CD4-positive, alpha-beta T cell (primary cell): ENCODE measurements around the gene SPATA24. TPM values are rescaled to one million over a fixed set of nuclear protein-coding genes. Genes with fewer than 3 reads are reported as not detected.
A peak's percentile ranks its signal among the peaks of the same experiment; 100 is the strongest.

Experiments used
- ATAC-seq: fragments of 200-7000 bp; cut with Tn5 transposase; one replicate; pipeline ENCODE4 v1.10.0; 2022; ENCODE audit warnings: mild to moderate bottlenecking; ENCODE audit not compliant: poor library complexity
- CTCF ChIA-PET: fragments of 350-600 bp; sonication (Branson Sonifier 250); formaldehyde crosslinking; loops from one replicate; lab custom pipeline; 2021; ENCODE audit warnings: antibody characterized with exemption, inconsistent platforms; lab: Charles Lee
- POLR2A ChIA-PET: fragments of 350-600 bp; sonication (Branson Sonifier 250); formaldehyde crosslinking; loops from one replicate; lab custom pipeline; 2021; ENCODE audit warnings: antibody characterized with exemption, inconsistent platforms; lab: Charles Lee
- DNase-seq, 14 experiments: peaks; one replicate each; pipeline ENCODE4 v3.0.0-alpha.2; 2013 to 2020; ENCODE audit warnings: mixed read lengths in 2 of 14
- H3K27ac ChIP-seq, 2 donors: one replicate each; pipeline versions ENCODE4 v1.5.1 to v1.7.0; 2013; ENCODE audit warnings: low read length in 2 of 2, low read depth in 1 of 2, mild to moderate bottlenecking in 1 of 2
- H3K27me3 ChIP-seq, 2 experiments: 1 replicate in 1 of 2; 2 replicates in 1 of 2; pipeline versions ENCODE4 v1.6.1 to v1.7.0; 2013; ENCODE audit warnings: low read length in 2 of 2, control low read depth in 1 of 2, mild to moderate bottlenecking in 1 of 2, moderate library complexity in 1 of 2; ENCODE audit not compliant: insufficient read depth in 2 of 2, control insufficient read depth in 1 of 2
- H3K36me3 ChIP-seq: one replicate; pipeline ENCODE4 v1.6.1; 2013; ENCODE audit warnings: low read length, control low read depth; ENCODE audit not compliant: insufficient read depth
- H3K4me1 ChIP-seq: one replicate; pipeline ENCODE4 v1.6.1; 2013; ENCODE audit warnings: low read length, control low read depth; ENCODE audit not compliant: insufficient read depth
- H3K4me3 ChIP-seq: one replicate; pipeline ENCODE4 v1.5.1; 2013; ENCODE audit warnings: mild to moderate bottlenecking, low read length, moderate library complexity
- H3K9me3 ChIP-seq, 2 experiments: 1 replicate in 1 of 2; 2 replicates in 1 of 2; pipeline versions ENCODE4 v1.6.1 to v1.7.0; 2013; ENCODE audit warnings: low read length in 2 of 2, mild to moderate bottlenecking in 2 of 2, control low read depth in 1 of 2, moderate library complexity in 1 of 2; ENCODE audit not compliant: control insufficient read depth in 1 of 2, insufficient read depth in 1 of 2
- H3K27ac Mint-ChIP-seq: one replicate; pipeline ENCODE4 v1.8.0; 2020; ENCODE audit warnings: mixed read lengths
- H3K27me3 Mint-ChIP-seq: one replicate; pipeline ENCODE4 v1.8.0; 2021; ENCODE audit warnings: mixed read lengths
- H3K36me3 Mint-ChIP-seq: one replicate; pipeline ENCODE4 v1.8.0; 2021; ENCODE audit warnings: low read depth, mixed read lengths
- H3K4me1 Mint-ChIP-seq: one replicate; pipeline ENCODE4 v1.8.0; 2021; ENCODE audit warnings: low read depth, mixed read lengths
- H3K4me3 Mint-ChIP-seq: one replicate; pipeline ENCODE4 v1.8.0; 2020; ENCODE audit warnings: mild to moderate bottlenecking, mixed read lengths
- H3K9me3 Mint-ChIP-seq: one replicate; pipeline ENCODE4 v1.8.0; 2020; ENCODE audit warnings: mixed read lengths
- CTCF ChIP-seq: fragments of 200-600 bp; IDR thresholded peaks from one replicate; pipeline ENCODE4 v1.8.0; 2022; ENCODE audit warnings: antibody characterized with exemption, mild to moderate bottlenecking
- intact Hi-C, 2 experiments: fragments of 100-400 bp; cut with DNase I in 1 of 2; cut with micrococcal nuclease in 1 of 2; formaldehyde crosslinking; loops; one replicate each; pipeline versions ENCODE4 v1.15.1 to v1.9.0; 2023 to 2025; cut with DNase I, micrococcal nuclease
- total RNA-seq, 174 experiments: library from RNA in 2 of 174; stranded (reverse) in 2 of 174; gene quantifications; one replicate each; pipeline ENCODE4 v1.2.3 and lab custom pipeline; 2021 to 2026

SPATA24 gene
- total RNA-seq, 2 experiments from 2014 or later = 3.0 to 3.9 TPM

- CTCF ChIA-PET = interaction anchor here (0.8 to 5.1 kb wide), 7 partner anchors 9 to 75 kb away, joined by 3 to 29 read pairs (median 4); partner anchors contain the start of gene STING1
- peak within 1 kb of the TSS; percentile 96 for H3K27ac Mint-ChIP-seq
- H3K9me3 Mint-ChIP-seq = no peaks in the 10 kb centered on the region
- H3K27me3 ChIP-seq = no peaks in the 10 kb centered on the region
- DNase-seq (peak; percentile 79 to 94 (median 88)), ATAC-seq (peak; percentile 81)
- peak within 1 kb of the TSS; percentile 98 for H3K4me3 Mint-ChIP-seq
- no peaks in the 10 kb centered on the region for H3K27me3 Mint-ChIP-seq
- peak within 1 kb of the TSS; percentile 89 for H3K4me3 ChIP-seq
- no peaks in the 10 kb centered on the region for H3K9me3 ChIP-seq
- intact Hi-C loops = loop anchor here (1.0 to 5.0 kb wide), 5 partner anchors 19 to 122 kb away; partner anchors contain the start of genes SMIM33 (in 1 of the 2), SPATA24 (in 1 of the 2), STING1 (in 1 of the 2) and UBE2D2 (in 1 of the 2)
- POLR2A ChIA-PET = interaction anchor here (0.6 to 5.2 kb wide), 28 partner anchors 9 to 1226 kb away, joined by 3 to 74 read pairs (median 8); partner anchors contain the start of genes KDM3B, MATR3, PAIP2 and SMIM33
- peaks cover 31% of the 10 kb centered on the region for H3K4me1 ChIP-seq
- H3K4me1 Mint-ChIP-seq = peaks cover 51% of the 10 kb centered on the region
- H3K36me3 ChIP-seq = no peaks in the 10 kb centered on the region
- no peak for TF ChIP-seq CTCF
- peak within 1 kb of the TSS; percentile 95 to 99 for H3K27ac ChIP-seq
- peaks cover 19% of the 10 kb centered on the region for H3K36me3 Mint-ChIP-seq
Observed at GRCh38 chr5:139439013-139439903, 35.4 kb upstream of the SPATA24 start, which contains the start of gene DNAJC18. Gene DNAJC18, minus strand, starts transcription at chr5:139439525. Its CDS starts 80 bp downstream, at chr5:139439445.

- Histone ChIP-seq H3K27me3 (no peaks in the 10 kb centered on the region), H3K9me3 (no peaks in the 10 kb centered on the region), H3K4me1 (peaks cover 25% of the 10 kb centered on the region), H3K27ac (peak overlapping the region in 1 of 2 donors; percentile 3), H3K36me3 (no peaks in the 10 kb centered on the region), H3K4me3 (peak overlapping the region; percentile 89)
- H3K27me3 Mint-ChIP-seq = no peaks in the 10 kb centered on the region
- no peak for TF ChIP-seq CTCF
- ChIA-PET POLR2A (interaction anchor here (0.9 to 5.2 kb wide), 22 partner anchors 8 to 166 kb away, joined by 3 to 74 read pairs (median 8); partner anchors contain the start of genes MATR3, PAIP2, SMIM33 and SPATA24), CTCF (interaction anchor here (0.8 to 5.1 kb wide), 4 partner anchors 16 to 75 kb away, joined by 4 to 29 read pairs (median 10); partner anchors contain the start of gene STING1)
- no peaks in the 10 kb centered on the region for H3K9me3 Mint-ChIP-seq
- ATAC-seq (no peak), DNase-seq (no peak)
- intact Hi-C loops = loop anchor here (1.0 to 5.0 kb wide), 5 partner anchors 20 to 123 kb away; partner anchors contain the start of genes SMIM33 (in 1 of the 2), SPATA24 (in 1 of the 2), STING1 (in 1 of the 2) and UBE2D2 (in 1 of the 2)
- H3K4me3 Mint-ChIP-seq = peak overlapping the region; percentile 98
- H3K4me1 Mint-ChIP-seq = peaks cover 45% of the 10 kb centered on the region
- H3K36me3 Mint-ChIP-seq = peaks cover 19% of the 10 kb centered on the region
- H3K27ac Mint-ChIP-seq = peak overlapping the region; percentile 96
Observed at GRCh38 chr5:139438707-139439012, 34.8 kb upstream of the SPATA24 start.

- Histone ChIP-seq H3K36me3 (no peaks in the 10 kb centered on the region), H3K27ac (no peak overlapping the region), H3K27me3 (no peaks in the 10 kb centered on the region), H3K4me3 (no peak overlapping the region), H3K4me1 (peaks cover 18% of the 10 kb centered on the region), H3K9me3 (no peaks in the 10 kb centered on the region)
- intact Hi-C loops = loop anchor here in 1 of 2 experiments (5.0 kb wide), 1 partner anchor 37 kb away; the partner anchor contains the start of gene SMIM33
- CTCF ChIA-PET = interaction anchor here (1.0 to 5.1 kb wide), 2 partner anchors 13 to 45 kb away, joined by 3 to 29 read pairs; no protein-coding TSS in a partner anchor
- DNase-seq (no peak), ATAC-seq (no peak)
- Mint-ChIP-seq H3K4me3 (no peak overlapping the region), H3K4me1 (peaks cover 34% of the 10 kb centered on the region), H3K27me3 (no peaks in the 10 kb centered on the region), H3K36me3 (peaks cover 19% of the 10 kb centered on the region), H3K9me3 (no peaks in the 10 kb centered on the region), H3K27ac (no peak overlapping the region)
- TF ChIP-seq CTCF = no peak
- POLR2A ChIA-PET = interaction anchor here (0.6 to 5.2 kb wide), 4 partner anchors 31 to 62 kb away, joined by 3 to 74 read pairs (median 4); partner anchors contain the start of genes SPATA24 and STING1
Observed at GRCh38 chr5:139435676-139436075, 31.8 kb upstream of the SPATA24 start.
